NCI-H146 (cell line): Measurements from ENCODE around the gene P3H2.

Source experiments
- DNase-seq: peaks from one replicate; lab custom pipeline; 2025; lab: John Stamatoyannopoulos, UW

The P3H2 gene

GRCh38 chr3:189945935-189946709, 174.6 kb downstream of the P3H2 start:
- no peak for DNase-seq

GRCh38 chr3:189944285-189945145, 176.2 kb downstream of the P3H2 start:
- peak; percentile 27 for DNase-seq

- DNase-seq, result peak; percentile 93
These were observed 177.7 kb downstream of the P3H2 start for GRCh38 chr3:189942948-189943347.

GRCh38 chr3:189941679-189942078, 179.0 kb downstream of the P3H2 start:
- peak; percentile 99 for DNase-seq

- DNase-seq, result peak; percentile 100
These were observed 179.6 kb downstream of the P3H2 start for GRCh38 chr3:189941125-189941524.

GRCh38 chr3:189937302-189938127, 183.2 kb downstream of the P3H2 start:
- DNase-seq, result peak; percentile 42

GRCh38 chr3:189936201-189936945, 184.3 kb downstream of the P3H2 start:
- no peak for DNase-seq

GRCh38 chr3:189927975-189928895, 192.5 kb downstream of the P3H2 start:
- no peak for DNase-seq

- DNase-seq, result no peak
These were observed 198.9 kb downstream of the P3H2 start for GRCh38 chr3:189921770-189922169.

- no peak for DNase-seq
These were observed 205.9 kb downstream of the P3H2 start for GRCh38 chr3:189914799-189915198.

GRCh38 chr3:189911001-189911400, 209.7 kb downstream of the P3H2 start:
- no peak for DNase-seq

GRCh38 chr3:189909573-189909972, 211.1 kb downstream of the P3H2 start:
- DNase-seq, result no peak

GRCh38 chr3:189909139-189909538, 211.6 kb downstream of the P3H2 start:
- DNase-seq, result no peak

GRCh38 chr3:189908646-189909045, 212.1 kb downstream of the P3H2 start:
- no peak for DNase-seq

GRCh38 chr3:189907803-189908202, 212.9 kb downstream of the P3H2 start:
- no peak for DNase-seq
